HPDE6-E6E7 (cell line): ENCODE measurements around the gene AFF3.
"Not testable (repeated sequence)": the region's sequence is repeated elsewhere in the genome, so short reads cannot be mapped to it uniquely, and the experiment has no call there.

Experiments
- DNase-seq: peaks from one replicate; pipeline ENCODE4 v3.0.0; 2011; ENCODE audit warnings: missing footprints; ENCODE audit errors: extremely low spot score

The AFF3 gene

DNA sequence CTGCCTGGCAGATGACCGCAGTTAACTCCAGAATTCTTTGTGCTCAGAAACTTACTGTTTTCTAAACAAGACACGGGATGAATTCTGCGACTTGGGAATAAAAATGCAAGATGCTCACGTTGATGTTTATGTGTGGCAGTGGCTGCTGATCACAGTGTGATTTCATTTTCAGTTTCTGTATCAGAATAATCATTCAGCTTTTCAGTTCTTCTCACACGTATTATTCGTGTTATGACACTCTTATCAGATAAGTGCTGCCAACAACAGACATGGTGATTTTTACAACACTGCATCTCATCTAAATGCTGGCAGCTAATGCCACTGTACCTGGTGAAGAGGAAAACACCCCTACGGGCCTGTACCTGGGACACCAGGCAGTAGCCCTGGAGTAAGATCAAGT, 379.7 kb downstream of the AFF3 start:
- DNase-seq = no peak

DNA sequence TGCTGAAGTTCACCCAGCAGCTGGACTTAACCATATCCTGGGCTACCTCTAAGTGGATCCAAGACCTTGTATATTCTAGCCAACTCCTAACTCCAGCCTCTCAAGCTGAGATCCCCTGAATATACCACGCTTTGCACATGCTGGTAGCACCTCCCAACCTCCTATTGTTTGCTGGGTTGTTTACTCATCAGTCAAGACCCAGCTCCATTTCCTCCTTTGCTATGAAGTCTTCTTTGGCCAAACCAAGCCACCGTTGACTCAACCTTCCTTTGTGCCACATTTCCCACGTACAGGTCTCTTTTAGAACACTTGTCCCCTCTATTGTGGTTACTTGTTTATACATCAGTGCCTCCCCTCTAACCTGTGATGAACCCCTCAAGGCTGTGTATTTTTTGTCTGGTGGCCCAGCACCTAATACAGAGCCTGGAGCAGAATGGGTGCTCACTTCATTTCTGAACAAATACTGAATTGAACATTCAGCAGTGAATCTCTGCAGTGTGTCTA, 384.7 kb downstream of the AFF3 start:
- DNase-seq = no peak

DNA sequence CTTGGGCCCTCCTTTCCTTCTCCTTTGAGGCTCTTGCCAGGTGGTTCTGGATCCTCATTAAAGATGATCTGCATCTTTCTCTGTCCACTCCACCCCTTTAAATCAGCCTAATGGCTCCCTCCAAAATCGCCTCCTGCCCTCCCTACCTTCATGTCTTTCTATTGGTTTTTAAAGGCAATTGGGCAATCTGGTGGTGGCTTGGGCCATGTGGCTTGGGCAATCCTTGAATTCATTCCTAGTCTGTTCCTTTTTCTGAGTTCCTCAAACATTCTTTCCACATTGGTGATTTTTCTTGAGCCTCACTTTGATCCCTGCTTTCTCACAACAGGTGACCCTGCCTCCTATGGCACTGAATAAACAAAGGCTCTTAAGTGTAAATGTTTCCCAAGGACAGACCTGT, 386.3 kb downstream of the AFF3 start:
- DNase-seq = no peak

DNA sequence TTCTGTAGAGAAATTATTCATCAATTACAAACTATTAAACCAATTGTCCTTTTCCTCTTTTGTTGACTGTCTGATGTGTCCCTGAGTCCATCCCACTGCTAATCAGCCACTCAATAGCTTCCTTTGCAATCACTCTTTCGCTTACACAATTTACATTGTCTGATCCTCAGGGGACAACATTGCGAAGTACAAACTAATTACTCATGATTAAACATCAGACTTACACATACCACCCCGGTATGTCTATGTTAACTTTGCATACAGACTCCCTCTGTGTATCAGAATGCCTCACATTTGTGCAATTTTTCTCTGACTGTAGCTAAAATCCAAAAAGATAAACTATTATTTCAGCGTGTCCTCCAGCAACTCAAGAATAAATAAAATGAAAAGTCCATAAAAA, 388.2 kb downstream of the AFF3 start:
- peak; percentile 13 for DNase-seq

DNA sequence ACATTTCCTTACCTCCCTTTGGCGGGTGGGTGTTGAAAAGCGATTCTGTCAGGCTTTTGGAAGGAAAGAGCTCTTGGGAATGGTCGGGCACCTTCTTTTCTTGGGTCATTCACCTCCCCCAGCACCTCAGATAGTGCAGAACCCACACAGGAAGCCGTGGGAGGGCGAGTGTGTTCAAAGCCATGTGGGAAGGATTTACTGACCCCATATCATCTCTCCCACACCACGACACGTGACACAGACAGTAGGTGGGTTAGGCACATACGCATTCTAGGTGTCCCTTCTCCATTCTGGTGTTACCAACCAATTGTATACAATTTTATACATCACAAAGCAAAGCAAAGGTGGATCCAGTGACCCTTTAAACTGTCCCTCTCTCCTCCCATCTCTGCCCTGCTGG, 388.9 kb downstream of the AFF3 start:
- no peak for DNase-seq

DNA sequence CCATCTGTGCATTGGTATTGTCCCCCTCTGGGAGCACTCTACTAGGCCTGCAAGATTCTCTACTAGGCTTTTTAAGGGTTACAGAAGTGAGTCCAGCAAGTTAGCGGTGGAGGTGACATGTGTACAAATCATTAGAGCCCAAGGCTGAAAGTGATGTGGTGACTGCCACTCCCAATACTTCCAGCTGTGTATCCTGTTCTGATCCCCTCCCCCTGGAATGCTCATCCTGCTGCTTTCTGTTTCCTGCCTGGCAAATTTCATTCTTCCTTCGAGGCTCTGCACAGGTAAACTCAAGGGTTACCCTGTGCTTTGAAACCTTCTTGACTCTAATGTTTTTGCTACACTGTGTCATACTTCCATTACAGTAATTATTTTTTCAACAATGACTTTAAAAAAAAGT, 394.0 kb downstream of the AFF3 start:
- no peak for DNase-seq

DNA sequence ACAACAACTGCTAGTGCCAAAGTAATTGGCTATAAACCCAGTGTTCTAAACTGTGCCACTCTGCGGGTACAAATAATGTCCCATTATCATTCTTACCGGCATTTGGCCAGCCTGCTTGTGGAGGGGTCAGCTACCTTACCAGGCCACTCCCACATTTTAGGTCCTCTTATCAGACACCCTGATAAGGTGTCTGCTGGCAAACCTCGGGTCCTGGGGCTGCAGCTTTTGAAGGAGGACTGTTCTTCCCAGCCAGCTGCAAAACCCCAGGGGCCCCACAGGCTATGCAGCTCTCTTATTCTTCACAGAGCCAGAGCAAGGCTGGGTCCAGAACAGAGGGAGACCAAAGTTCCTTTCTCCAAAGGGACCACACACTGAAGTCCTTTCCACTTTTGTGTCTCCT, 394.5 kb downstream of the AFF3 start:
- DNase-seq = no peak

DNA sequence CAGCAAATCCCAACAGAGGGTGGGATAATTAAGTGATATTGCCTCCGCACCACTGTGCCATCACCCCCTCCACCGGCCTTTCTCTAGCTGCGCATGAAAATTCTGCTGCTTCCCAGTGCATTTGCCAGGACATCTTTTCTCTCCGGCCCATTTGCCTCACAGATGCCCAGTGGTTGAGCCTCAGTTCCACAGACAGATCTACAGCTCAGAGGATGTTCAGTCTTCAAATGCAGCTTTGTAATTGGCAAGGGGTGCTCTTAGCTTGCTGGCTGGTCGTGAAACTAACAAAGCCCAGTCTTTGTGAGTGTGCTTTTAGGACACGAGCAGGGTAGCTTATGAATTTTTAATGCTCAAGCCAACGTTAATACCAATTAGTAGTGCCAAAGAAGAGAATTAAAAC, 399.2 kb downstream of the AFF3 start:
- DNase-seq = no peak

DNA sequence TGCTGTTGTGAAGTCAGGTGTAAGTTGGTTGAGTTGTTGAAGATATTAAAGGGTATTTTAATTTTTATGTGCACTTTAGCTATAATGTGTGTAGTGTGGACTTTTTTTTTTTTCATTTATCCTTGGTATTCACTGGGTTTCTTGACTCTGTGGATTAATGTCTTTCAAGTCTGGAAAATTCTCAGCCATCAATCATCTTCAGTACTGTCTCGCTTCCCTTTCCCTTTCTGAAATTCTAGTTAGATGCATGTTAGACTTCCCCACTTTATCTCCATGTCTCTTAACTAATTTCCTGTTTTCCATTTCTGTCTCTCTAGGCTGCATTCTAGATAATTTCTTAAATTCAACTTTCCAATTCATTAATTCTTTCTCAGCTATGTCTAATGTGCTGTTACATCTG, 404.9 kb downstream of the AFF3 start:
- DNase-seq = no peak

DNA sequence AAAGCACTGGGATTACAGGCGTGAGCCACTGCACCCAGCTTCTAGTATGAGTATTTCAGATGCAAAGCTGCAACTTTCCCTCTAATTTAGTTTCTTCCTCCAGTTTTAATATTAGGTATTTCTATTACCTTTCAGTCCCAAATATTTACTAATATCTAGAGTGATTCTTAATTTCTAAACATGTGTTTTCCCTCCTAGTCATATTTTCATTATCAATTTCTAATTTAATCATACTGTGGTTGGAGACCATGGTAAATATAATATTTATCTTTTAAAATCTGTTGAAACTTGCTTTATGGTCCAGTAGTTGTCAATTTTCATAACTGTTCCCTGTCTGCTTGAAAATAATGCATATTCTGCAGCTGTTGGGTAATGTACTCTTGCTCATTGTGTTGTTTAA, 406.6 kb downstream of the AFF3 start:
- DNase-seq = no peak

DNA sequence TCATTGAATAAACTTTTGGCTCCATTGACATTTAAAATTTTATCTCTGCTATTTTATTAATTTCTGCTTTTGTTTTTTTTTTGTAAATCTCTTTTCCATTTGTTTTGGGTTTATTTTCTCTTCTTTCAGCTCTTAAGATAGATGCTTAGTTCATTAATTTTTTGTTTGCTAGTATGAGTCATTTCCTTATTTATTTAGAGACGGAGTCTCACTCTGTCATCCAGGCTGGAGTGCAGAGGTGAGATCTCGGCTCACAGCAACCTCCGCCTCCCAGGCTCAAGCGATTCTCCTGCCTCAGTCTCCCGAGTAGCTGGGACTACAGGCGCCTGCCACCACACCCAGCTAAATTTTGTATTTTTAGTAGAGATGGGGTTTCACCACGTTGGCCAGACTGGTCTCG, 407.1 kb downstream of the AFF3 start:
- DNase-seq = not testable (repeated sequence)

DNA sequence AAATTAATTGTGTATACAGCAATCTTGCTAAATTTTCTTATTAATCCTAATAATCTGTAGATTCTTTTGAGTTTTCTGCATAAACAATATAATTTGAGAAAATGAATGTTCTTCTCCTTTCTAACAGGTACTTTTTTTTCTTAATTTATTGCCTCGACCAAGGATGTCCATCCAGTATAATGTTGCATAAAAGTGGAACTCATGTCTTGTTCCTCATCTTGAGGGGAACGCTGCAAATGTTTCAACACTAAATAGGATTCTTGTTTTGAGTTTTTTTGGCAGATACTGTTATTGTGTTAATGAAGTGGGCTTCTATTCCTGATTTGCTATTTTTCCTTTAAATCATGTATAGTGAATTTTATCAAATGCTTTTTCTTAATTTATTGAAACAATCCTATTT, 408.2 kb downstream of the AFF3 start:
- no peak for DNase-seq

DNA sequence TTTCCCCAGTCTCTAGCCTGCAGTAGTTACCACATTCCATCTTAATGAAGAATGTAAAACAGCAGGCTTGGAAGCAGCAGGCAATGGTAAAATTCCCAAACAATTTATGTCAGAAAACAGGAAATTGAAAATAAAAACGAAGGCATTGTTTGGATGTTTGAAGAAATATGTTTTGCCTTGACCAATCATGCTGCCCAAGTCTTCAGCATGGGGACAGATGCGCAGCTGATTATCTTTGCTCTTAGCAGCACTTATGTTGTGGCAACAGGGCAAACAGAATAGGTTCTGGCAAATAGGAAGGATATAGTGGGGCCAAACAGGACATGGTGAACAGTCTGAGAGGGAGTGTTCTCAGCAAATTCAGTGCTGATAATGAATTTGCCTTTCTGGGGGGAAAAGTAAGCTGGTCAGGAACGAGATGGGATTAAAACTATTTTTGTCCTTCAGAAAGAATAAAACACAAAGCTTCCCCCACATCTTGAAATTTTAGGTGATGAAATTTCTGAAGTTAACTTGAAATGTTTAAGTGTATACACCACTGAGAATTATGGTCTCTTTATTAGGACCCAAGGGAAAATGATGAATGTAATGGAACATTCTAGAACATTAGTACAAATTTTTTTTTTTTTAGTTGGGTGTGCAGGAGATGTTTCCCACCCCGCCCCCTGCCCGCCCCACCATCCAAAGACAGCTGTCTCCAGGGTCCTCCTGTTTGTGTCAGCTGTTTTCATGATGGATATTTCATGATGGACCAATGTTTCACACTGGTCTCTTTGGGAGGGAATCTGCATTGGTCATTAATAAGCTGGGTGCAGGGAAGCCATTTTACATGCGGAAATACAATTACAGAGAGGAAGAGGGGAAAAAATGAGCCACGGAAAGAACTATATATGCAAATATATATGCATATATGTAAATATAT, 413.0 kb downstream of the AFF3 start:
- no peak for DNase-seq

DNA sequence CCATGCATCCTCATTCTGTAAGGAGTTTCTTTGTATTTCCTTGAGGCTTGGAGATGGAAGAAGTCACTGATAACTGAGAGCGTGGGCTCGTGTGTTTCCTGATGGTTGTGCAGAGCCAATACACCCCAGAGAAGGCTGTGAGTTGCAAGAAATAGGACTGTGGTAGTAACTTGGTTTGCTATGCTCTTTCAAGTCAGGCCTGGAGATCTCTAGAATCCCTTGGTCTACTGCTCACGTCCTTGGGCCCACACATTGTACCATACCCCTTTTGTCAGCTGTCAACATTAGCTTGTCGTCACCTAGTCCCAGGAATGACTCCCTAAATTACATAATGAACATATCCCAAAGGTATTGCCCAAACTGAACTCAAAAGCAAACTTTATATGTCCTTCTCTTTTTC, 414.2 kb downstream of the AFF3 start:
- DNase-seq = no peak

DNA sequence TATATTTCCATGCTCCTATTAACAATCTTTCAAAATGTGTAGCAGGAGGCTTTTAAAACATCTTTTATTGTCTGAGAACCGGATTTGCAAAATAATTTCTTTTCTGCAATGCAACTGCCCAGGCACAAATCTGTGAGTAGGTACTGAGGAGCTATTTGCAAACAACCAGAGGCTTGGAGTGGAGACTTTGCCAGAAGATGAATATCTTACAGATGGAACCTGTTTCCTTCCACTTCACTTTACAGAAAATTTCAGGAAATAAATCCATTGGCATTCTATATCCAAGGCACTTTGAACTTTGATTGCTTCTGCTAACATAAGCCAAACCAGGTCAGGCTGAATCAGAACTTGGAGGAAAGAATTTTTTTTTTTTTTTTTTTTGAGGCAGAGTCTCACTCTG, 415.2 kb downstream of the AFF3 start:
- no peak for DNase-seq

DNA sequence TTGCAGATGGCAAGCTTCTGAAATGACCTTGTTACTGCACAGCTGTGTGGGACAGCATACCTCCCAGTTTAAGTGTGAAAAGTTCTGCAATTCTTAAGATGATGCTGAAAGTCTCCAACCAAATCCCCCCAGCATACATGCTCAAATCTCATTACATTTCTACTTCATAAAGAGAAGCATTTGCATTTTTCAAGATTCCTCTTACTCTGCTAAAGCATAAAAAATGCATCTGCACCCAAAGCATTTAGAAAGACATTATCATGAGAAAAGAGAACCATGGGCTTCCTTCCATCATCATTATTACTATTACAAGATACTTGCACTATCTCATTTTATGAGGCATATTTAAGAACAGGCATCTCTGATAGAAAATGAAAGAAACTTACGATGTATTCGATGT, 415.7 kb downstream of the AFF3 start:
- DNase-seq = no peak

DNA sequence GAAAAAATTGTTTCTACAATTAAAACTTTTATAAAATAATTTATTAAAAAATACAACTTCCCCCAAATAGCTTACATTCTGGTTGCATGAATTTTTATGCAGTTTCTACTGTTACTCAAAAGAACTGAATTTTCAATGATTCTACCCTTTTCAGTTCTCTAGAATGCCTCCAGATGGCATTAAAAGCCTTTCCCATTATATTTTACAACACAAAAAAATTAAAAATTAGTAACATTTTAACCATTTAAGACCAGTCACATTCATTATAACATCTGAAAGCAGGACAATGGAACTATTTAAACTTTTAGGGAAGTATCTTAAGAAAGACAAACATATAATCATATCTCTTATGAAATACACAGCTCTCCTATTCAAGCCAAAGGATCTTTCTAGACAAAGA, 416.6 kb downstream of the AFF3 start:
- DNase-seq = no peak

DNA sequence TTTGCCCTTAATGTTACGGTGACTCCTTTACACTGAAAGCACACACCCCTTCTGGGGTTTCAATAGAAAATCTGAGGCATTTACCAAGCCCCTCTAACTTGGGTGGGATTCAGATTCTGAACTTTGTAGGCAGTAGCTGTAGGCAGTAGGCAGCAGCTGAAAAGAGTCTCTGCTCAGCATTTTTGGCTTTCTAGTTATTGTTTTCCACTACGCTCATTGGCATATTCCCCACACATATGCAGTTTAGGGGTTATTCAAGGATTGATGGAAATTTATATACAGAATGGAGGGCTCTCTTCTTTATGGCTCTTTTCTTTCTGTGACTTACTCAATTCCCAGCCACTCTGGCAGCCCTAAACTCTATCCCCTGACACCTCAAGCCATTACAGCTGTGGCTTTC, 419.9 kb downstream of the AFF3 start:
- DNase-seq = no peak

DNA sequence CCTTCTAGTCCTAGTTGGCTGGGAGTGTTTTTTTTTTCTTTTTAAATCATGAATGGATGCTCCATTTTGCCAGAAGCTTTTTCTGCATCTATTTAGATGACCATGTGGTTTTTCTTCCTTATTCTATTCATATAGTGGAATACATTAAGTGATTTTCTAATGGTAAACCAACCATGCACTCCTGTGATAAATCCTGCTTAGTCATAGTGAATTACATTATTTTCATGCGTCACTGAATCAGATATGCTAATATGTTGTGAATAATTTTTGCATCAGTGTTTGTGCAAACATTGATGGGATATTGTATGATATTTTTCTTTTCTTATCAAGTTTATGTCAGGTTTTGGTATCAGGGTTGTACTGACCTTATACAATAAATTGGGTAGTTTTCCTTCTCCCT, 423.3 kb downstream of the AFF3 start:
- no peak for DNase-seq

DNA sequence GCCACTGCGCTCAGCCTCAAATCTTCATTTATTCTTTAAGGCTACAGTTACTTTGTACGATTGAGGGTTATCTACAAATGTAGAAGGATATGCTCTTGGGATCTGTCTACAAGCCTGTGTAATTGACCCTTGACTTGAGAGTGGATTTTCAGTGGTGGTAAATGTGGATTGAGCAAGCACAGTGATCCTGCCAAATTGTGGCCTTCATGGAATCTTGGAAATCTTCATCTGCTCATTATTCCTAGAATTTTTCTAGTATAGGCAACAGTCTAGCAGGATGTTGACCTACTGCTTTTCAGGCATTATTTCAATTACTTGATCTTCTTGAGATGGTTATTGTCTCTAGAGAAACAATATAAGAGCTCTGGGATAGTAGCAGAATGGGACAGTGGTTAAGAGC, 426.4 kb downstream of the AFF3 start:
- DNase-seq = no peak

DNA sequence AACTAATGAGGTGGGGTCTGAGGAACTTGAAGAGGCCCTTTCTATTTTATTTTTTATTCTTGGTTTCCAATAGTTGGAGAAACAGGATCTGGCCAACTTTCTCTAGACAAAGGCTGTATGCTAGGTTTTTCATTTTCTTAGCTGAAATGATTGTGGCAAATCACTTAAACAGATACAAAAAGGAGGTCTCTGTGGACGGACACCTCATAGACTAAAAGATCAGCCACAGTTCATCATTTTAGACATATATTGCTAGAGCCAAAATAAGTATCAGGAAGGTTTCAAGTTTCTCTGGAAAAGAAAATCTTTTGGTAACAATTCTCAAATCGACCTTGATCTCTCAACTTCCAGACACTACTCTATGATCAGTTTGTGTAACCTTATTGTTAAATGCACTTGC, 428.0 kb downstream of the AFF3 start:
- no peak for DNase-seq

DNA sequence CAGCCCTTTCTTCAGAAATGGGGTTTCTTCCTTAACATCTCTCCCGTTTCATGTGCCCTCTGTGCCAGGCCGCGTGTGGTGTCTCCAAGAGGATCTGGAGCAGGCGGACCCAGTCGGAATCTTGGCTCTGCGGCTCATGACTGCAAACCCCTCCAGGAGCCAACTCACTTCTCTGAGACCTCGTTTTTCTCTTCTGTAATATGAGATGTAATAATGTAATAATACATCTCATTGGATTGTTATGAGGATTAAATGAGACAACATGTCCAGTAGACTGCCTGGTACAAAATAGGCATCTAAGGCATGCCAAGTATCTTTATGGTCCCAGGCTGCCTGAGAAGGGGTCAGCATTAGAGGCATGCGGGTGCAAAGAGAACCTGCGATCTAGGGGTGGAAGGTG, 431.2 kb downstream of the AFF3 start:
- DNase-seq = no peak

DNA sequence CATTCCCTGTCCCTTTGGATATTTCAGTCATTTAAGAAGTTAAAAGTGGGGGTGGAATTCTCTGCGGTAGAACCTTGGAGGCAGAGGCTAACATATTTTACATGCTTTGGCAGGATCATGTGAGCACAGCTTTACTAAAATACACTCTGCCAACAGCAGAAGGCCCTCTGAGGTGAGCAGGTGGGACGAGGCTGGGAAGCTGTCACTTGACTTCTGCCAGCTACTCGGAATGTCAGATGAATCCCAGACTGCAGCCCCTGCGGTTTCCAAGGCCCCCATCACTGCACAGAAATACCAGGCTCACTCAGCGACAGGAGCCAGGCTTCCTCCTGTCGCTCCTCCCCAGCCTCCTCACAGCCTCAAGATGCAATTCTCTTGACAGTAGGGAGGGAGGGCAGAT, 431.7 kb downstream of the AFF3 start:
- DNase-seq = no peak

DNA sequence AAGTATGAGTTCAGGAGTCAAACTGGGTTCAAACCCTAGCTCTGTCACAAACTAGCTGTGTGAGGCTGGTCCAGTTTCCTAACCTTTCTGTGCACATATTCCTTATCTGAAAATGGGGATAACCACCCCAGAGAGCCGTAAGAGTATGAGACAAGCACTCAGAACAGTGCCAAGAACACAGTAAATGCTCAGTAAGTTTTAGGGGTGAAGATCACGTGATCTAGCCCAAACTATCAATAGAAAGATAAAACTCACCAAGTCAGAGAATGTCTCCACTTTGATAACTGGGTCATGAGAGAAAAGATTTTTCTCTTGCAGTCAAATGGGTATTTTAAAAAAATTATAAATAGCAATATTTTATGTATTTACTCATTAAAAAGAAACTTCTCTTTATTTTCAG, 433.2 kb downstream of the AFF3 start:
- DNase-seq = no peak
